H9 (cell line): ENCODE data around the gene TPRN. TPM values are rescaled to one million over a fixed set of nuclear protein-coding genes. Genes with fewer than 3 reads are reported as not detected.
A peak's percentile ranks its signal among the peaks of the same experiment; 100 is the strongest.

Source experiments
- DNase-seq: peaks from one replicate; pipeline ENCODE4 v3.0.0-alpha.2; 2017
- H2AFZ ChIP-seq: one replicate; pipeline ENCODE4 v1.6.1; 2013; ENCODE audit warnings: mild to moderate bottlenecking, low read length, control low read depth, moderate library complexity
- H2AK5ac ChIP-seq: 2 replicates; pipeline ENCODE4 v1.6.1; 2013; ENCODE audit warnings: low read length, control low read depth, mixed read lengths; ENCODE audit not compliant: insufficient read length
- H2BK120ac ChIP-seq: one replicate; pipeline ENCODE4 v1.6.1; 2013; ENCODE audit warnings: low read depth, mild to moderate bottlenecking, low read length, control low read depth, inconsistent platforms; ENCODE audit not compliant: poor library complexity, severe bottlenecking
- H2BK12ac ChIP-seq: 2 replicates; pipeline ENCODE4 v1.6.1; 2013; ENCODE audit warnings: low read length, control low read depth, mixed read lengths, low read depth; ENCODE audit not compliant: insufficient read length
- H2BK15ac ChIP-seq: 2 replicates; pipeline ENCODE4 v1.6.1; 2013; ENCODE audit warnings: low read depth, low read length, control low read depth
- H2BK20ac ChIP-seq: one replicate; pipeline ENCODE4 v1.6.1; 2013; ENCODE audit warnings: low read depth, mild to moderate bottlenecking, low read length, control low read depth, inconsistent platforms; ENCODE audit not compliant: poor library complexity, severe bottlenecking
- H2BK5ac ChIP-seq: 2 replicates; pipeline ENCODE4 v1.6.1; 2013; ENCODE audit warnings: low read length, control low read depth, mixed read lengths; ENCODE audit not compliant: insufficient read length
- H3K14ac ChIP-seq: 2 replicates; pipeline ENCODE4 v1.6.1; 2013; ENCODE audit warnings: low read length, control low read depth; ENCODE audit not compliant: insufficient read depth
- H3K18ac ChIP-seq: 2 replicates; pipeline ENCODE4 v1.6.1; 2013; ENCODE audit warnings: low read depth, mild to moderate bottlenecking, mixed read lengths, low read length, control low read depth; ENCODE audit not compliant: insufficient read length
- H3K23ac ChIP-seq: 2 replicates; pipeline ENCODE4 v1.6.1; 2013; ENCODE audit warnings: low read length, control low read depth, mixed read lengths, low read depth; ENCODE audit not compliant: insufficient read length
- H3K23me2 ChIP-seq: 2 replicates; pipeline ENCODE4 v1.6.1; 2013; ENCODE audit warnings: low read depth, mild to moderate bottlenecking, mixed read lengths, low read length, control low read depth; ENCODE audit not compliant: insufficient read length, poor library complexity, severe bottlenecking
- H3K27ac ChIP-seq: 2 replicates; pipeline ENCODE4 v1.5.1; 2013; ENCODE audit warnings: low read length, control low read depth, mixed read lengths, low read depth; ENCODE audit not compliant: insufficient read length
- H3K27me3 ChIP-seq: 2 replicates; pipeline ENCODE4 v1.6.1; 2013; ENCODE audit warnings: low read length, control low read depth, inconsistent platforms; ENCODE audit not compliant: insufficient read depth
- H3K4ac ChIP-seq: 2 replicates; pipeline ENCODE4 v1.6.1; 2013; ENCODE audit warnings: low read depth, mild to moderate bottlenecking, control low read depth, inconsistent platforms, low read length, moderate library complexity
- H3K4me1 ChIP-seq: 2 replicates; pipeline ENCODE4 v1.6.1; 2013; ENCODE audit warnings: low read length, control low read depth, inconsistent platforms; ENCODE audit not compliant: insufficient read depth
- H3K4me2 ChIP-seq: 2 replicates; pipeline ENCODE4 v1.6.1; 2013; ENCODE audit warnings: low read length, control low read depth, mixed read lengths; ENCODE audit not compliant: insufficient read length, insufficient read depth
- H3K56ac ChIP-seq: 2 replicates; pipeline ENCODE4 v1.6.1; 2013; ENCODE audit warnings: low read depth, mild to moderate bottlenecking, mixed read lengths, low read length, control low read depth; ENCODE audit not compliant: insufficient read length
- H3K79me1 ChIP-seq: 2 replicates; pipeline ENCODE4 v1.6.1; 2013; ENCODE audit warnings: low read depth, mild to moderate bottlenecking, moderate library complexity, low read length, control low read depth, inconsistent platforms; ENCODE audit not compliant: insufficient read depth, poor library complexity, severe bottlenecking
- H3K79me2 ChIP-seq: 2 replicates; pipeline ENCODE4 v1.6.1; 2013; ENCODE audit warnings: low read length, control low read depth, inconsistent platforms; ENCODE audit not compliant: insufficient read depth
- H3K9ac ChIP-seq: 2 replicates; pipeline ENCODE4 v1.6.1; 2013; ENCODE audit warnings: low read length, control low read depth, mixed read lengths; ENCODE audit not compliant: insufficient read length; ENCODE audit errors: extremely low read depth
- H3K9me3 ChIP-seq: one replicate; pipeline ENCODE4 v1.6.1; 2013; ENCODE audit warnings: low read depth, low read length, inconsistent platforms; ENCODE audit not compliant: control insufficient read depth
- H3T11ph ChIP-seq: one replicate; pipeline ENCODE4 v1.6.1; 2013; ENCODE audit warnings: mild to moderate bottlenecking, low read length, control low read depth, inconsistent platforms
- H4K20me1 ChIP-seq: one replicate; pipeline ENCODE4 v1.6.1; 2013; ENCODE audit not compliant: control insufficient read depth, insufficient read length, insufficient read depth
- H4K5ac ChIP-seq: 2 replicates; pipeline ENCODE4 v1.6.1; 2013; ENCODE audit warnings: low read depth, mild to moderate bottlenecking, mixed read lengths, low read length, control low read depth; ENCODE audit not compliant: insufficient read length
- H4K8ac ChIP-seq: replicated peaks from 2 replicates; pipeline ENCODE4 v1.6.1; 2013; ENCODE audit warnings: low read length, control low read depth, mixed read lengths, low read depth; ENCODE audit not compliant: insufficient read length
- H4K91ac ChIP-seq: 2 replicates; pipeline ENCODE4 v1.6.1; 2013; ENCODE audit warnings: low read depth, mild to moderate bottlenecking, moderate library complexity, mixed read lengths, low read length, control low read depth; ENCODE audit not compliant: insufficient read length
- H3K27ac Mint-ChIP-seq, 3 experiments: 2 replicates in 2 of 3; 3 replicates in 1 of 3; pipeline ENCODE4 v1.8.0; 2020 to 2021; ENCODE audit warnings: mixed read lengths in 3 of 3, mild to moderate bottlenecking in 1 of 3, moderate library complexity in 1 of 3
- H3K27me3 Mint-ChIP-seq: 2 replicates; pipeline ENCODE4 v1.8.0; 2021; ENCODE audit warnings: low read depth, mild to moderate bottlenecking, moderate library complexity, mixed read lengths
- H3K36me3 Mint-ChIP-seq, 3 experiments: 2 replicates in 2 of 3; 3 replicates in 1 of 3; pipeline ENCODE4 v1.8.0; 2020 to 2021; ENCODE audit warnings: low read depth in 3 of 3, mixed read lengths in 3 of 3; ENCODE audit not compliant: insufficient read depth in 1 of 3
- H3K4me1 Mint-ChIP-seq, 2 experiments: 2 replicates each; pipeline ENCODE4 v1.8.0; 2020; ENCODE audit warnings: mixed read lengths in 2 of 2
- H3K4me3 Mint-ChIP-seq, 2 experiments: 2 replicates in 1 of 2; 3 replicates in 1 of 2; pipeline ENCODE4 v1.8.0; 2020 to 2021; ENCODE audit warnings: mild to moderate bottlenecking in 2 of 2, mixed read lengths in 2 of 2, moderate library complexity in 1 of 2
- H3K9me3 Mint-ChIP-seq, 2 experiments: 2 replicates in 1 of 2; 3 replicates in 1 of 2; pipeline ENCODE4 v1.8.0; 2020; ENCODE audit warnings: mild to moderate bottlenecking in 2 of 2, mixed read lengths in 2 of 2, moderate library complexity in 1 of 2
- WGBS: extraction: QIAGEN DNeasy Blood & Tissue Kit; methylation state at CpG from one replicate; pipeline ENCODE4 v1.1.7; 2013; ENCODE audit warnings: missing lambda C conversion rate, low lambda C conversion rate, mixed read lengths; ENCODE audit not compliant: insufficient read length; ENCODE audit errors: extremely low coverage; 5-methylcytosine and 5-hydroxymethylcytosine counted together
- total RNA-seq: library from RNA; stranded (reverse); gene quantifications from 2 replicates; pipeline ENCODE4 v1.2.1, GENCODE V29; 2021
- TF ChIP-seq, protein P1 (sequence below): fragments of 200-600 bp; sonication (generic); conservative IDR thresholded peaks from 3 replicates; pipeline ENCODE4 v1.8.0; 2021; ENCODE audit warnings: antibody characterized with exemption, mild to moderate bottlenecking

Gene TPRN
- total RNA-seq, 1 experiment from 2014 or later: 30.7 TPM

DNA sequence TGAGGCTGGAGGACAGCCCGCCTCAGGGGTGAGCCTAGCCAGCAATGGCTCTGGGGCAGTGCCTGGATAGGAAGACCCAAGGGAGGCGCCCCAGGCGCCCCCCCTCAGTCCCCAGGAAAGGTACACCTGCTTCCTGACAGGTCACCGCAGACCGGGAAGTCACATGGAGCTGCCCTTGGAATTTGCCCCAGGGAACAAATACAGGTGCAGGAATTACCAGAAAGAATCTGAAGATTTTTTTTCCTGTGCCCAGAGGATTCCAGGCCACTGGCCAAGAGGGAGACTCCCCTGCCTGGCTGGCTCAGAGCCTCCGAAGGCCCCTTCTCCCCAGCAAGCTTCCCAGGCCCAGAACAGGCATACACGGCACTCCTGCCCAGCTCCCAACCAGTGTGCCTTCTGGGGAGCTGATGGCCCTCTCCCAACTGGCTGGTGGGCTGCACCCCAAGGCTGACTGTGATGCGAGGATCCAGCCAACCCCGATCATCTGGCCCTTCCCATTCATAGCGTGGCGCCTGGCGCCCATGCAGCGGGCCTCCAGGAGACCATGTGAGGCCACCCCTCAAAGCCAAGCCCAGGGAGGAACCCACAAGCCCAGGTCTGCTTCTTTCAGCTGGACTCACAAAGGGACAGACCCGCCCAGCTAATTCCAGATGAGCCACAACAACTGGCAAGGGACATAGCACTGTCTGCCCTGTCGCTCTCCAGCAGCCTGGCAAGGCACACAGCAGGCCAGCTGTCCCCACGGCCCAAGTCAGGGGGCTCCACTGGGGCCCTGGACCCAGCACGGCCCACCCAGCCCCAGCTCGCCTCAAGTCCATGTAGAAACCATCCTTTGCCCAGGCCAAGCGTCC lies 2.3 kb downstream of the TPRN start:
- Histone ChIP-seq H3K14ac (no peak overlapping the region), H4K8ac (no peak overlapping the region), H2BK12ac (no peak overlapping the region), H3K27ac (no peak overlapping the region), H3K27me3 (no peaks in the 10 kb centered on the region), H2AK5ac (no peak overlapping the region), H3K9me3 (no peaks in the 10 kb centered on the region), H4K91ac (no peak overlapping the region), H3K4me1 (no peaks in the 10 kb centered on the region), H4K20me1 (no peaks in the 10 kb centered on the region), H2BK5ac (no peak overlapping the region), H3K79me2 (no peaks in the 10 kb centered on the region), H3K9ac (peak overlapping the region; percentile 5), H3K23ac (no peak overlapping the region), H3K4me2 (no peak overlapping the region), H3K56ac (no peak overlapping the region), H2BK15ac (no peak overlapping the region), H3K79me1 (peaks cover 3% of the 10 kb centered on the region), H3K4ac (no peak overlapping the region), H2BK20ac (no peak overlapping the region), H3K23me2 (peaks cover 2% of the 10 kb centered on the region), H2BK120ac (no peak overlapping the region), H2AFZ (no peak overlapping the region), H3K18ac (no peak overlapping the region), H4K5ac (no peak overlapping the region), H3T11ph (no peak overlapping the region)
- Mint-ChIP-seq H3K36me3 (no peaks in the 10 kb centered on the region; a peak in 1 of 7 replicates), H3K4me1 (peaks cover 12 to 28% of the 10 kb centered on the region in 2 experiments), H3K27me3 (peaks cover 2% of the 10 kb centered on the region; the same call in 1 of the 2 replicates), H3K4me3 (peak overlapping the region; percentile 41 to 65; a peak in 4 of 5 replicates), H3K27ac (no peak overlapping the region), H3K9me3 (no peaks in the 10 kb centered on the region)
- TF ChIP-seq, protein P1, sequence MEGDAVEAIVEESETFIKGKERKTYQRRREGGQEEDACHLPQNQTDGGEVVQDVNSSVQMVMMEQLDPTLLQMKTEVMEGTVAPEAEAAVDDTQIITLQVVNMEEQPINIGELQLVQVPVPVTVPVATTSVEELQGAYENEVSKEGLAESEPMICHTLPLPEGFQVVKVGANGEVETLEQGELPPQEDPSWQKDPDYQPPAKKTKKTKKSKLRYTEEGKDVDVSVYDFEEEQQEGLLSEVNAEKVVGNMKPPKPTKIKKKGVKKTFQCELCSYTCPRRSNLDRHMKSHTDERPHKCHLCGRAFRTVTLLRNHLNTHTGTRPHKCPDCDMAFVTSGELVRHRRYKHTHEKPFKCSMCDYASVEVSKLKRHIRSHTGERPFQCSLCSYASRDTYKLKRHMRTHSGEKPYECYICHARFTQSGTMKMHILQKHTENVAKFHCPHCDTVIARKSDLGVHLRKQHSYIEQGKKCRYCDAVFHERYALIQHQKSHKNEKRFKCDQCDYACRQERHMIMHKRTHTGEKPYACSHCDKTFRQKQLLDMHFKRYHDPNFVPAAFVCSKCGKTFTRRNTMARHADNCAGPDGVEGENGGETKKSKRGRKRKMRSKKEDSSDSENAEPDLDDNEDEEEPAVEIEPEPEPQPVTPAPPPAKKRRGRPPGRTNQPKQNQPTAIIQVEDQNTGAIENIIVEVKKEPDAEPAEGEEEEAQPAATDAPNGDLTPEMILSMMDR: no peak
- DNase-seq: no peak
- no CpG with 5 or more reads among the region's 19 CpGs for WGBS
